ENCODE data around the gene FBXO46.
"Not testable (repeated sequence)": the region's sequence is repeated elsewhere in the genome, so short reads cannot be mapped to it uniquely, and the experiment has no call there.

The FBXO46 gene

DNA sequence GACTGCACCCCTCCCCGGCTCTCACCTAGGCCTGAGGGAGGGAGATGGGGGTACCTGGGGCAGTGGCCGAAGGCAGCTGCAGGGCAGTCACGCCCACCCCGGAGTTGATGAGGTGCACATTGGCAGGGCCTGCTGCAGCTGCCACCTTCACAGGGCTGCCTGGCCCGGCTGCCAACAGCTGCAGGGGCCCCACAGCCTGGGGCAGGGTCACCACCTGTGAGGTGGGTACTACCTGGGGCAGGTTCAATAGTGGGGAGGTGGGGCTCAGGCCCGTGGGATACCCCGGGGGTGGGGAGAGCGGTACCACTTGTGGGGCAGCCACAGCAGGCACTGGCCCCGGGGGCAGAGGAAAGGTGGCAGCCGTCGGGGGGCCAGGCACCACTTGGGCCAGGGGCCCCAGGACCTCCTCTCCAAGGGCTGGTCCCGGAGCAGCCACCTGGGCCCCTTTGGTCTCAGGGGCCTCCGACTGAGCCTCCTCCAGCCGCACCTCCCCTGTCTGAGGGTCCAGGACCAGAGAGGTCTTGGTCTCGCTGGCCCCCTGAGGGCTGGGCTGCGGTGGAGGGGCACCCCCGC is 35.7 kb upstream of the FBXO46 start:
- no peak for DNase-seq

DNA sequence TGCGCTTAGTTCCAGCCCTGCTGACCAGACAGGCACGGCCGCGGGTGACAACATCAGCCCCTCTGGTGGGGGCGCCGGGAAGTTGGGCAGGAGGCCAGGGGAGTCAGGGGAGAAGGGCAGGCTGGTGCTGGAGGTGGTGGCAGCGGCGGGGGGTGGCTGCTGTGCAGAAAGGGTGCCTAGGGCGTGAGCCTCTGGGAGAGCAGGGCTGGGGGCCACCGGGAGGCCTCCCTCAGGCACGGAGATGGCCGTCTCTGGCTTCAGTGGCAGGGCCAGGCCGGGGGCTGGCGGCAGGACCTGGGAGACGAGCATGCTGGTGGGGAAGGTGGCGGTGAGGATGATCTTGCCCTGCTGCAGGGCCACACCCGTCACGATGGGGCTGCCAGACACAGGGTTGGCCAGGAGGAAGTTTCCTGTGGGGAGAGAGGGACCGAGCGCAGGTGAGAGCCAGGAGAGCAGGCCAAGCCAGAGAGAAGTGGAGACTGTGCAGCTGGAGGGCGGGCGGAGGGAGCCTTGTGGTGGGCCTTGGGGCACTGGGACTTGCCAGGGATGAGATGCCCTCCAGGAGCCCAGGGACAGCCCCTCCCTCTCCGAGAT is 35.1 kb upstream of the FBXO46 start:
- no peak for DNase-seq

DNA sequence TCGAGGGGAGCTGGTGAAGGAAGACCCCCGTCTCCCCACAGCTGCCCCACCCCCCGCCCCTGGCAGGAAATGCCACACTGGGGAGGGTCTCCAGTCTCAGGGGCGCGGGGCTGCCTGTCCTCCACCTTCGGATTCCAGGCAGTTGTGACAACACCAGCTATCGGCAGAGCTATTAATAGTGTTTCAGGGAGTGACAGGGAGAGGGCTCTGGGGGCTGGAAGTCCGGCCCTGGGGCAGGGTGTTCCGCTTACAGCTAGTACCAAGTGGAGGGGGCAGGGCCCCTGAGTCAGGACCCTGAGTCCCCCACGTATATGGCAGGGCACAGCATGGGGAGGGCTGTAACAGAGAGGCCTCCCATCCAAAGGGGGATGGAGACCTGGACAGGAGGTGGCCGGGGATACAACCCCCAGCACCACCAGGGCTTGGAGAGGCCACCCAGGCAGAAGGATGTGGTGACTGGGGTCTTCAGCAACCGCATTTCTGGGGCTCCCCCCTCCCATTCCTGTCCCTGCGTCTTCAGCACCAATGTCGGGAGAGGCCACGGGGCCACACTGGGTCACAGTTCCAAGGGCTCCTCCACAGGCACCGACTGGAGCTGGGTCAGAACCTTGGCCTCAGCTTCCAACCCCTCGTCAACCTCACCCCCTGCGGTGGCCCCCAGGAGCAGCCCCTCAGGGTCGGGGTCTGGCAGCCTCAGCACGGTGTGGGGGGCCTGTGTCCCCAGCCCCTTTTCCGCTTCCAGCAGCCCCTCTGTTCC is 34.4 kb upstream of the FBXO46 start:
- DNase-seq, result no peak

DNA sequence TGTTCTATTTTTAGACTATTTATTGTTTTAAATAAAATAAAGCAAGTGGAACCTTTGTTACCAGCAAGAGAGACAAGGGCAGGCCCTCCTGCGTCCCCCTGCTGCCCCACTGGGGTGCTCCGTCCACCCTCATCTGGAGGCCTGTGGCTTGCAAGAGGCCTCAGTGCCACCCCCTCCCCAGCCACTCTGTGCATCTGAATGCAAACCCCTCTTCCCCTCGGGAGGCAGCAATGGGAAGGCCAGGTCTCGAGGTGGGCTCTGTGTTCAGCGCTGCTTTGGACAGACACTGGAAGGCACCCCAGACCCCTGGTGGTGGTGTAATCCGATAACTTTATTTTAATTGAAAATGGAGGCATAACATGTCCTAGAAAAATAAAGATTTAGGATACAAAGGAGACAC is 33.8 kb upstream of the FBXO46 start:
- no peak for DNase-seq

DNA sequence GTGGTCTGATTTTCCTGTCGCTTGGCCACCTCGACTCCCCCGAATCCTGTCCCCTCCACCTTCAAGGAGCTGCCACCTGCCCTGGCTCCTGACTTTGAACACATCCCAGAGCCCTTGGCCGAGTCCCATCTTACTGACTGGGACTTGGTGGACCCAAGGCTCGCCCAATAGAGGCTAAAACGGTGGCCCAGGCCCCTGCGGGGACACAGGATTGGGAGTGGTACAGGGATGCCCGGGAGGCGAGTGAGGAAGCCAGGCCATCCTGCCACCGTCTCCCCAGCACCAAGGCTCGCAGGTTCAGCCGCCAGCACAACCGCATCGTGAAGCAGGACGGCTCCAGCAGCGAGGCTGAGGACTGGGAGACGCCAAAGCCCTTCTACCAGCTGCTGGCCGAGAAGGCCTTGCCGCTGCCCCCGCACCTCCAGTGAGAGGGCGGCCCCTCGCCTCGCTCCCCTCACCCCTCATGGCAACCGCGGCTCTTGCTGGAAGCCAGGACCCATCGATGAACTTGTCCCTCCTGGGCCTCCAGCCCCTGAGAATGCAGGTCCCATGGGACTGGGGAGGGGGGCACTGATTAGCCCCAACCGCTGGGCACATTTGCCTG is 33.1 kb upstream of the FBXO46 start:
- DNase-seq, result no peak

DNA sequence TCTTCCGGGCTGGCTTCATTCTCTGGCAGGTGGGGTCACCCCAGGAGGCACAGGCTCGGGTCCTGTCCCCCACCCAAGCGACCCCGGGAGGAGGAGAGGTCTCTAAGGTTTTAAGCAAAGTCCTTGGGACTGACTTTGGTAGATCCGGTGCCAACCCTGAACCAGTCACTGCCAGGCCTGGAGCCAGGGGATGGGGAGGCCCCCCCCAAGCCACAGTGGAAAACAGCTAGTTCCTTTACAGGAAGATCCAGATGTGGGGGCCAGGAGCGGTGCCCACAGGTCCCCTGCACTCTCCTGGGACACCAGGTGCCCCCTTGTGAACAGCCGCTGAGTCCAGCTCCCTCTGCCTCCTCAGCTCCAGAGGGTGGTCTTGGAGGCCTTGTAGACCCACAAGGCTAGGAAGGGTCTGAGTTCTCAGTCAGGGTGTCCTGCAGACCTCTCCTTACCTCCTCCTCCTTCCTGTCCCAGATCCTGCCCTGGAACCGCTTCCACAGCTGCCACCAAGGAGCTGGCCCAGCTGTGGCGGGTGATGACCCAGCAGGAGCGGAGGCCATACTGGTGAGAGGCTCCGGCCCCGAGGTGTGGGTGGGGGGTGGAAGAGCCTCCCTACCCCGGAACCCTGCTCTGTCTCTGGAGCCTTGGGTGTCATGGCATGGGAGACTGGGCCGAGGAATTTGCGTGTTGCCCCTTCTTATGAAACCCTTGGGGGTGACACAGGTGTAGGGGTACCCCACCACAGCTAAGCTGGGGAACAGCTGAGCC is 32.4 kb upstream of the FBXO46 start:
- no peak for DNase-seq

DNA sequence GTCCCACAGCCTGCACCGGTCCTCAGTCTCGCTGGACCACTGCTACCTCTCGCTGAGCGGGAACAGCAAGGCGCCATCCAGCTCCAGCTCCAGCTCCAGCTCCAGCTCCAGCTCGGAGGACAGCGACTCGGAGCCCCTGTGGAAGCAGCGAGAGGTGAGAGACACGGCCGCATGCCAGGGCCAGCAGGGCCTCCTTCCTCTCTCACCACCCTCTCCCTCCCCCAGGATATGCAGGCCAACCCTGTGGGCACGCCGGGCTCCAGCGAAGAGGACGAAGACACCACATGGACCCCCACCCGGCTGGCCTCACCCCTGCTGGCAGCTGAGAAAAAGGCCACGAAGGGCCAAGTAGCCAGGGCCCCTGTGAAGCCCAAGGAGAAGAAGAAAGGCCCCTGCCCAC is 31.0 kb upstream of the FBXO46 start:
- no peak for DNase-seq

DNA sequence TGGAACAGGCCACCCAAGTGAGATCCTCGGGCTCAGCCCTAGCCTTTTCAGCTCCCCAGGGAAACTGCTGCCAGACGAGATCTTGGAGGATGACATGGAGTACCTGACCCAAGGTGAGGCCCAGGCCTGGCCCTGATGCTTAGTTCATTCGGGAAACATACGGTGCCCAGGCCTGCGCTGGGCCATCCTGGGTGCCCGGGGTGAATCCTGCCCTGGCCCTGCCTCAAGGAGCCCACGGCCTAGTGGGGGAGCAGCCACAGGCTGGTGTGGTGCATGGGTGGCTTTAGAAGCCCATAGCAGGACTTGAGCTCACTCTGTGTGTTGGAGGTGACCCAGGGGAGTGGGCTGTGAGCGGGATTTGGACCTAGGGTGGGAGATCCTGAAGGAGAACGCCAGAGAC is 28.2 kb upstream of the FBXO46 start:
- no peak for DNase-seq

DNA sequence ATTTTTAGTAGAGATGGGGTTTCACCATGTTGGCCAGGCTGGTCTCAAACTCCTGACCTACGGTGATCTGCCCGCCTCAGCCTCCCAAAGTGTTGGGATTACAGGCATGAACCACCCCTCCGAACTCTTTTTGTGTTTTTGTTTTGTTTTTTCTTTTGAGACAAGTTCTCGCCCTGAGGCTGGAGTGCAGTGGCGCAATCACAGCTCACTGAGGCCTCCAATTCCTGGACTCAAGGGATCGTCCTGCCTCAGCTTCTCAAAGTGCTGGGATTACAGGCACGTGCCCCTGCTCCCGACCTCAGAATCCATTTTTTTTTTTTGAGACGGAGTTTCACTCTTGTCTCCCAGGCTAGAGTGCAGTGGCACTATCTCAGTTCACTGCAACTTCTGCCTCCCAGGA is 27.0 kb upstream of the FBXO46 start:
- no peak for DNase-seq

DNA sequence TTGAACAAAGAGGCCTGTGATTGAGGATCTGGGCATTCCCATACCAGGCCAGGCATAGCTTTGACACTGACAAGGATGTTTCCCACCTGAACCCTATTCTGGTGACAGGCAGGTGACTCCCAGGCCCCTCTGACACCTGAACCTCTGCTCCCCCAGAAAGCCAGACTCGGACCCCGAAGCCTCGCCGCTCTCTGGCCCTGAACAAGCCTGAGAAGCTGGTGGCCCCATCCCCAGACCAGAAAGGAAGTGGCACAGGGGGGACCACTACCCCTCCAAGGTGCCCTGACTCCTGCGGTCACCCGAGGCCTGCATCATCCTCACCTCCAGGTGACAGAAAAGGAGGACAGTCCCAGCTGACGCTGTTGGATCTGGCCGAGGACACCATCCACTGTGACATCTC is 23.6 kb upstream of the FBXO46 start:
- no peak for DNase-seq

DNA sequence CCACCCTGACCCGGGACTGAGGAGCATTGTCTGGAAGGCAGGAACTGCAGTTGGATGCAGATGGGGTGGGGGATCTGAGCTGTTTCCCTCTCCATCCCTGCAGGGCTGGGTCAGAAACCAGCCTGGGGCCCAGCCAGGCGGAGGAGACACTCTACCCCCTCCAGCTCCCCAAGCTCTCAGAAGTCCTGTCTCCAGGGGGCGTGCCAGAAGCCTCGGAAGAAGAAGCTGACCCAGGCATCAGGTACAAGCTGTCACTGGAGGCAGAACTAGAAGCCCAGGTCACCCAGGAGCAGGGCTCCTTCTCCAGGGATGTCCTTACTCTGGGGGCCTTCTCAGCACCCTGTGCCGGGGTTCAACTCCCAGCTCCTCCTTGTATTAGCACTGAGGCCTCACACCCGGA is 22.9 kb upstream of the FBXO46 start:
- DNase-seq, result no peak

DNA sequence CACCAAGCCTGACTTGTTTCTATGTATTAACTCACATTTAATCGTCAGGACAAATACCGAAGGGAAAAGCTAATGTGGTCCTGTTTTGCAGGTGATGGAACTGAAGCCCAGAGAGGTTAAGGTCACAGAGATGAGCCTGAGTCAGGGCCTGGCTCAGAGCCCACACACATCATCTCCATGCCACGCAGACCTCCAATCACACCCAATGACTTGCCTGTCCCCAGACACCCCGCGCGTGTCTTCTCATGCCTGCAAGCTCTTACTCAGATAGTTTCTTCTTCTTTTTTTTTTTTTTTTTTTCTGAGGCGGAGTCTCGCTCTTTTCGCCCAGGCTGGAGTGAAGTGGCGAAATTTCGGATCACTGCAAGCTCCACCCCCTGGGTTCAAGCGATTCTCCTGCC is 21.9 kb upstream of the FBXO46 start:
- no peak for DNase-seq

DNA sequence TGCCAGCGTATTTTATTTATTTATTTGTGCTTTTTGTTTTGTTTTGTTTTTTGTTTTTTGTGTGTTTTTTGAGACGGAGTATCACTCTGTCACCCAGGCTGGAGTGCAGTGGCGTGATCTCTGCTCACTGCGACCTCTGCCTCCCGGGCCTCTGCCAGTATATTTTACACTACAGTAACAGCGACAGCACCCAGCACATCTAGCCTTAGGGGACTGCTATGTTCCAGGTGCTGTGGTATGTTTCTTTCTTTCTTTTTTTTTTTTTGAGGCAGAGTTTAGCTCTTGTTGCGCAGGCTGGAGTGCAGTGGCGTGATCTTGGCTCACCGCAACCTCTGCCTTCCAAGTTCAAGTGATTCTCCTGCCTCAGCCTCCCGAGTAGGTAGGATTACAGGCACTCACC is 20.8 kb upstream of the FBXO46 start:
- DNase-seq, result not testable (repeated sequence)

DNA sequence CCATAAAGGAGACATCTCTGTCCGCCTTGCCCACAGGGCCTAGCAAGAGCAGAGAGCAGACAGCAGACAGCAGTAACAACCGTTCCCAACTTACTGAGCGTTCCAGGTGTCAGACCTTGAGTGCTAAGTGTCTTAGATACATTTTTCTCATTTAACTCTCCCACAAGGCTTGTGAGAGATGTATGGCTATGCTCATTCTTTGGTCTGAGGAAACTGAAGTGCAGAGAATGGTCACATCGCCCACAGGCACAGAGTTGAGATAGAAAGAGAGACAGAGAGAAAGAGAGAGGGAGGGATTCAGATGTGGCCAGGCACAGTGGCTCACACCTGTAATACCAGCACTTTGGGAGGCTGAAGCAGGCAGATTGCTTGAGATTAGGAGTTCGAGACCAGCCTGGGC is 16.8 kb upstream of the FBXO46 start:
- DNase-seq, result no peak

DNA sequence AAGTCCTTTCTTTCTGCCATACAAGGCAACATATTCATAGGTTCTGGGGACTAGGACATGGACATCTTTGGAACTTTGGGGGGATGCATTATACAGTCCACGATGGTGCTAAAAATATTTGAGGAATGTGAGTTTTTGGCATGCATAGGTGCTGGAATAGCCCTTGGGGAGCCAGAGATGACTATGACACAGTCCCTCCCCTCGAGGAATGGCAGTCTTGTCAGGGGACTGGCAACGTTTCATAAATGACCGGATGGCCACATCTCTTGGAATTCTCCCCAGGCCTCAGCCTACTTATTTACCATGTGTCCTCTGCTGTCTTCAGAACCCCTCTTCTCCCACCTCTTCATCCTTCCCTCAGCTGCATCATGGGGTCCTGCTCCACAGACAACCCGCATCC is 16.2 kb upstream of the FBXO46 start:
- no peak for DNase-seq

DNA sequence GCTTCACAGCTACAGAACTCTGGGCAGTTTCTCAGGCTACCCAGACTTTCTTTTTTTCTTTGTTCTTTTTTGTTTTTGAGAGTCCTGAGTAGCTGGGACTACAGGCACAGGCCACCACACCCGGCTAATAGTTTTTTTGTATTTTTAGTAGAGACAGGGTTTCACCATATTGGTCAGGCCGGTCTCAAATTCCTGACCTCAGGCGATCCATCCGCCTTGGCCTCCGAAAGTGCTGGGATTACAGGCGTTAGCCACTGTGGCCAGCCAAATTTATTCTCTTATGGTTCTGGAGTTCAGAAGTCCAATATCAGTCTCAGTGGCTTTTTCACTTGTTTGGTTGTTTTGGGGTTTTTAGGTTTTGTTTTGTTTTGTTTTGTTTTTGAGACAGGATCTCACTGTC is 14.9 kb upstream of the FBXO46 start:
- no peak for DNase-seq

DNA sequence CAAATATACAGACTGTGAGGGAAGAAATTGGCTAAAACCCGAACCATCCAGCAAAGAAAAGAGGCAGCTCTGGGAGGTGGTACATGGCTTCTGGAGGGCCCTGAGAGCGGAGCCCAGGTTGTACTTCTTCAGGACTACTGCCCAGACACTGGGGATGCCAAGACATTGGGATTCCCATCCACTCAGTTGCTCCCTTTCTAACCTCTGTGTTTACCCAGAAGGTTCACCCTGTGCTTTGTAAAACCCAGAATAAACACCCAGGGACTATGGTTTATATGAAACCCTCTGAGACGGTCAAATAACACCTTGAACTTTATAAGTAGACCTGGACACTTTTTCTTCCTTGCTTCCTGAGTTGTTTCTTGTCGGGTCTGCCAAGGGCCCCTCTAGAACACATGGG is 12.3 kb upstream of the FBXO46 start:
- DNase-seq, result no peak

DNA sequence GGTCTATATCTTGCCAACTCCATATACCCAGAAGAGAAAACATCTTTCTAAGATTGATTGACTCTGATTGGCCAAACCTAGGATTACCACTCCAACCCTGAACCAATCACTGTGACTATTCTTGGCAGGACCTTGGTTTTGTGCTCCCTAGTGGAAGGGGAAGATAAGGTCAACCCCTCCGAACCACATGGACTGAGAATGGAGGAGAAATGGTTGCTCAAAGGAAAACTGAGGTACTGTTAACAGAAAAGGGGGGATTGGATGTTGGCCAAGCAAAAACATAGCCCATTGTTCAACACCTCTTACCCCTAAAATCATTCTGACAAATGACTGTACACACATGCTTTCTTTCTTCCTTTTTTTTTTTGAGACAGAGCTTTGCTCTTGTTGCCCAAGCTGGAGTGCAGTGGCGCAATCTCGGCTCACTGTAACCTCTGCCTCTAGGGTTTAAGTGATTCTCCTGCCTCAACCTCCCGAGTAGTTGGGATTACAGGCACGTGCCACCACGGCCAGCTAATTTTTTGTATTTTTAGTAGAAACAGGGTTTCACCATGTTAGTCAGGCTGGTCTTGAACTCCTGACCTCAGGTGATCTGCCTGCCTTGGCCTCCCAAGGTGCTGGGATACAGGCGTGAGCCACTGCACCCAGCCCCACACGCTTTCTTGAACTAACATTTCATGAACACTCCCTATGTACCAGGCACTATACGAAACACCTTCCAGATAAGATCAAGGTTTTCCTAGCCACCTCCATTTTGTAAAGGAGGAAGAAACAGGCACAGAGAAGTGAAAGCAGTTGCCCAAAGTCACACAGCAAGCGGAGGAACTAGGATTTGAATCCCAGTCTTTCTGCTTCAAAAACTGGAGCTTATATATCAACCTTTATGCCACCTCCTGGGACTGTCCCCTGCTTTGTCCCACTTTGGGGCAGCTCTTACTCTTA is 9.1 kb upstream of the FBXO46 start:
- DNase-seq, result no peak

DNA sequence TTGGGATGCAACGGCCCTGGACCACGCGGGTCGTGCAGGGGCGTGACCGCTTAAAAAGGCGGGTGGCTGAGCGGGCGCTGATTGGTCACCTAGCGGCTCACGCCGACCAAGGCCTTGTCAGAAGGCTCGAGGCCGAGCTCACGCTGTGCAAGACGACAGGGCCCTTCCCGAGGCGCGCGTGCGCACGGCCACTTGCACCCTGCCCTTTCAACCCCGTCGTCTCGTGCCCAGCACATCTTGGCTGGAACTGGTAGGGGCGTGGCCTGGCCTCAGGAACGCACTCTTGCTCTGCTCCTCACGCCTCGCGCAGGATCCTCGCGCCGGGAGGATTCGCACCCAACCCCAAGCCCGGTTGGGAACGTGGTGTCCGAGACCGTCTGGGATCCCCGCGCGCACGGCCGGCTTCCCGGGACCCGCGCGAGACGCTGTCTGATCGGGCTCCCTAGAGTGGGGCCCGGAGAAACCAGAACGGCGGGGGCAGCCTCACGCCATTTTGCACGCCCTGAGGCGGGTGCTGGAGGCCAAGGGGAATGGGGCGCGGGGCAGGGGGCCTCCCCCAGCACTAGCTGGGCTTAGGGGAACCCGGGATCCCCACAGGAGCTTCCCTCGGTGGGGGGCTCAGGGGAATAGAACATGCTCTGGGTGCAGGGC is 2.6 kb upstream of the FBXO46 start, which contains the start of gene MEIOSIN:
Gene MEIOSIN, plus strand, starts transcription at position 280 of the 651 bp plus-strand sequence. CDS start 1,938 bp downstream, outside the sequence.
- DNase-seq, result no peak

DNA sequence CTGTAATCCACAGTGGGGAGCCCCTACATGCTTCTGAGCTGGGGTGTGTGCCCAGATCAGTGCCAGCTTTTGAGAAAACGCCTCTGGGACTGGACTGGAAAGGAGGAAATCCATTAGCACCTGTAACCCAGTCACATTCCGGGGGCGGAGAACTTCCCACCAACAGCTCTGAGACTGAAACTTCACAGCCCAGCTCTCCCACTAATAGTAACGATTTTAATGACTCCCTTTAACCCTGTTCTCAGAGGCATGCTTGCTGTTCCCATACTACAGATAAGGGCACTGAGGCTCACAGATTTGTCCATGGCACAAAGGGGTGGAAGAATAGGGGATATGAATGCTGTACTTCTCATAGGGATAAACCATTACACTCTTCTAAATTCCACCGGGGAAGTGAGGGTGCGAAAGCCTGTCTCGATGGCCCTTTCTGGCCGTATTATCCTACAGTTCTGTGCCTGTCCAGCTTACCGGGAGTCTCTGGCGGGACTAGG is 851 bp downstream of the FBXO46 start:
- no peak for DNase-seq

DNA sequence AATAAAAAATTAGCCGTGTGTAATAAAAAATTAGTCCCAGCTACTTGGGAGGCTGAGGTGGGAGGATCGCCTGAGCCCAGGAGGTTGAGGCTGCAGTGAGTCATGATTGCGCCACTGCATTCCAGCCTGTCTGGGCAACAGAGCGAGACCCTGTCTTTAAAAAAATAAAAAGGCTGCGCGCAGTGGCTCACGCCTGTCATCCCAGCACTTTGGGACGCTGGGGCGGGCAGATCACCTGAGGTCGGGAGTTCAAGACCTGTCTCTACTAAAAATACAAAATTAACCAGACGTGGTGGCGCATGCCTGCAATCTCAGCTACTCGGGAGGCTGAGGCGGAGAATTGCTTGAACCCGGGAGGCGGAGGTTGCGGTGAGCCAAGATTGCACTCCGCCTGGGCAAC is 2.0 kb downstream of the FBXO46 start:
- DNase-seq, result not testable (repeated sequence)

All from CD4-positive, alpha-beta T cell treated with Interferon gamma for 1 hour (primary cell).